GM19035 (cell line): Measurements from ENCODE around the gene SRCAP.
"Not testable (repeated sequence)": the region's sequence is repeated elsewhere in the genome, so short reads cannot be mapped to it uniquely, and the experiment has no call there.

Source experiments
- ATAC-seq: cut with Tn5 transposase; IDR thresholded peaks from one replicate; pipeline ENCODE4 v1.9.1; 2021; ENCODE audit not compliant: unreplicated experiment

SRCAP gene

DNA sequence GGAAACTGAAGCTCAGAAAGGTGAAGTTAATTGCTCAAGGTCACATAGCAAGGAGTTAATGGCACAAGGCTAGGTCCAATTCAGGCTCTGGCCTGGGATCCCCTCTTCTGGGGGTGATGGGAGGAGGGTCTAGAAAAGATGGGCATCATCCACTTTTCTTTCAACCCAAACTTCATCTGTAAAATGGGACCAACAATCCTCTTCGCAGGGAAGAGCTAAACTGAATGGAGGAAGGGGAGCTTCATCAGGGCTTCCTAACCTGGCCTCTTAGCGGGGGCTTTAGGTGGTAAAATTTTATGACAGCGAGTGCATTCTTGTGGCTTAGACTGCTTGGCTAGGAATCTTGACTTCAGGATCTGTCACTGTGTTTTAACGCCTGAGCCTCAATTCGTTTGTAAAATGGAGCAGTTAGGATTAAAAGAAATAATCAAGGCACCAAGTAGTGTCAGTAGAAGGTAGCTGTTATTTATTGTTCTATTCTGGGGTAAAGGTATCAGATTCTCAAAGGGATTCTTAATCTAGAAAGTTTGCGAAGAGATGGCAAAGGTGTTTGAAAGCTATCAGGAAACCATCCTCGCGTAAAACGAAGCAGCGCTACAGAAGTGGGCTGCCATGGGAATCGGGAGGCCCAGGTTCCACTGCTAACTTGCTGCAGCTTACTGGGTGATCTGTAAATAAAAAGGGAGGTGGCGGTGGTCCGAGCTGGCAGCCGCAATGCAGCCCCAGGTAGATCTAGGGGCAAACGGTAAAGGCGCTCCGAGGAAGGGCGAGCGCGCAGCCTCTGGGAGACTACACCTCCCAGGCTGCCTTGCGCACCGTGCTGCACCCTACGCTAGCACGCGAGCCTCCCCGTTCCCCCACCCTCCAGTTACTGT is 1.5 kb upstream of the SRCAP start:
- ATAC-seq: no peak

DNA sequence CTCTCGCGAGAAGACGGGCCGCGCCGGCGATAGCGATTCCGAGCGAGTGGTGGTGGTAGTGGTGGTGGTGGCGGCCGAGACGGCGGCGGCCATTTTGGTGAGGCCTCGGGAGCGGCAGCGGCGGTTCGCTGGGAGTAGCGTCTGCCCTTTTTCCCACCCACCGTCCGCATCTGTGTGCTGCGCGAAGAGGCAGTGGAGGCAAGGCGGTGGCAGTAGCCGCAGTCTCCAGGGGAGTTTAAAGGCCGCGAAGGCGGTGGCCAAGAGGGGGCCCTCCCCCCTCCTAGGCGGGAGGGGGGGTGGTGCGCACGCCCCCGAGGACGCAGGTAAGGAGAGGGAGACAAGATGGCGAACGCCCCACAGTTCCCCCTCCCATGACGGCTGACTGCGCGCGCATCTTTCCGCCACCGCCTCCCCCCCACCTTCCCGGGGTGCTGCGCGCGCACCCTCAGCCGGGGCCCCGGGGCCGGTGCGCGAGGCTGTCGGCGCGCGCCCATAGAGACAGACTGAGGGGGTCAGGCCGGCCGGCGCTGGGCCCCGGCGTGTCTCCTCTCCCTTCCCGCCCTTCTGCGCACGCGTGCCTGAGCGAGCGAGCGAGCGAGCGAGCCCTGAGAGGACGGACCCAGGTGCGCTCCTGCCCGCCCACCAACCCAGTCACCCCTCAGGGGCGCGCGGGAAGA is 694 bp upstream of the SRCAP start:
- ATAC-seq: peak; percentile 86

DNA sequence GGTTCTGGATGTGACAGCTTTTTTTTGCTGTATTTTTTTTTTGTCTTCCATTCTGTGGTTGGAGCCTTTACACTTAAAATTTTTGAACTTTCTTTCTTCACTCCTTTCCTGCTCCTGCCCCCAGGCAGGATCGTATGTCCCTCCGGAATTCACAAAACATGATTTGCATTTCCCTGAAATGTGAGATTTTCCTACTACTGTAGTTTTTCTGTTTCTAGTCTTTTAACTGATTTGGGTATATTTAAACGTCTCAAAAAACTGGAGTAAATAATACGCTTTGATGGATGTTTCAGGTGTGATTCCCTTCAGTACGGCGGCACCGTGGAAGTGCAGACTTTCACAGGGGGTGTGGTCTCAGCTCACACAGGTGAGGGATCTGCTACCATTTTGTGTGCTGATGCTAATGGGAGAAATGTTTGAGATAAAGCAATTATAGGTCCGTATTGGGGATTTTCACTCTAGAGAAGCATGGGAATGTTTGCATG is 686 bp downstream of the SRCAP start:
- ATAC-seq: no peak

DNA sequence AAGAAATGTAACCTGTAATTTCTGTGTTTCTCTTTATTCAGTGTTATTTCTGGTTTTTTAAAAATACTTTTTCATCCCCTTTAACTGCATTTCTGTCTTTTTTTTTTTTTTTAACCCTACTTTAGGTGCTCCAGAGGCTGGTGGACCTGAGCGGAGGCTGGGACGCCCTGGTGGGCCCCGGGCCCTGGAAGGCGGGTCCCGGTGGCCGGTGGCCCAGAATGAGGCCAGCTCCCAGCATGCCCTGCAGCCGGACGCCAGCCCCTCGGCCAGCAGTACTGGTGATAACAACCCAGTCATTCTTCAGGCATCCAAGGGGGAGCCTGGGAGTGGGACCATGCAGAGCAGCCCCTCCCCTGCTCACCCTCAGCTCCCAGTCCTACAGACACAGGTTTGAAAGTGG is 1.5 kb downstream of the SRCAP start:
- no peak for ATAC-seq

DNA sequence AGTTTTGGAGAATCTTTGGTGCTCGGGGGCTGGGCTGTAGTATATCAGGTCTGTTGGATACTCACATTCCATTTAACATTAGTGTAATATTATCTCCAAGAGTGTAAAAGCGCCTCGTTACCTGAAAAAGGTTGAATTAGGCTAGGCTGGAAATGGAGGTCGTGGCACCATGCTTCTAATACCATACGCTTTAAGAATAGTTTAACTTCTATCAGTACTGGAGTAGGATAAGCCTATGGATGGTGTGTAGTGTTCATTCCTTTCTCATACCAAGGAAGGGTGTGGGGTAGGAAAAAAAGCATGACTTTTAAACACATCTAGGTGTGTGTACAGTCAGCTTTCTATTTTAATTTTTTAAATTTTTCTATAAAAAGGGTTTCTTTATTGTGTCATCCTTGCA is 2.0 kb downstream of the SRCAP start:
- ATAC-seq: no peak

DNA sequence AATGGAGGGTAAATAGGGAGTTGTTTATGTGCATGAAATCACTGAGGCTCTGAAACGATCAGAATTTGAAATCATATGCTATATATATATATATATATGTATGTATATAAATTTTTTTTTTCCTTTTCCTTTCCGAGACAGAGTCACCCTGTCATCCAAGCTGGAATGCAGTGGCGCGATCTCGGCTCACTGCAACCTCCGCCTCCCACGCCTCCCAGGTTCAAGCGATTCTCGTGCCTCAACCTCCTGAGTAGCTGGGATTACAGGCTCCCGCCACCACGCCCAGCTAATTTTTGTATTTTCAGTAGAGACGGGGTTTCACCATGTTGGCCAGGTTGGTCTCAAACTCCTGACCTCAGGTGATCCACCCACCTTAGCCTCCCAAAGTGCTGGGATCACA is 4.1 kb downstream of the SRCAP start:
- ATAC-seq: not testable (repeated sequence)

DNA sequence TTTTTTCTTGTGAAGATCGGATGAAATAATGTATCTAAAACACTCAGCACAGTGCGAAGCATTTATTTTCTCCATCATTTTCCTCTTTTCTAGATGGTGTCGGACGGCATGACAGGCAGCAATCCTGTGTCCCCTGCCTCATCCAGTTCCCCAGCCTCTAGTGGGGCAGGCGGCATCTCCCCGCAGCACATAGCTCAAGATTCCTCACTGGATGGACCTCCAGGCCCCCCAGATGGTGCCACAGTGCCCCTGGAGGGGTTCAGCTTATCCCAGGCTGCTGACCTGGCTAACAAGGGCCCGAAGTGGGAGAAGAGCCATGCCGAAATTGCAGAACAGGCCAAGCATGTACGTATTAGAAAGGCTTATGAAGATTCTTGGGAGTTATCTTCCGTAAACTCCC is 5.0 kb downstream of the SRCAP start:
- no peak for ATAC-seq

DNA sequence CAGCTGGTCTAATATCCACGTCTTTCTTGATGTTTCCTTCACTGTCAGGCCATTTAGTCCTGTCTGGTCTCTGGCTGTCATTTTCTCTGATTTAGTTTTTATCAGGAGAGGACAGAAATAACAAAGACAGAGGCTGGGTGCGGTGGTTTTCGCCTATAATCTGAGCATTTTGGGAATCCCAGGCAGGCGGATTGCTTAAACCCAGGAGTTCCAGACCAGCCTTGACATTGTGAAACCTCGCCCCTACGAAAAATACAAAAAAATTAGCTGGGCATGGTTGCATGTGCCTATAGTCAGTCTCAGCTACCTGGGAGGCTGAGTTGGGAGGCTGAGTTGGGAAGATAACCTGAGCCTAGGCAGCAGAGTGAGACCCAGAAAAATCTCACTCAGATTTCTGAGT is 7.1 kb downstream of the SRCAP start:
- no peak for ATAC-seq

DNA sequence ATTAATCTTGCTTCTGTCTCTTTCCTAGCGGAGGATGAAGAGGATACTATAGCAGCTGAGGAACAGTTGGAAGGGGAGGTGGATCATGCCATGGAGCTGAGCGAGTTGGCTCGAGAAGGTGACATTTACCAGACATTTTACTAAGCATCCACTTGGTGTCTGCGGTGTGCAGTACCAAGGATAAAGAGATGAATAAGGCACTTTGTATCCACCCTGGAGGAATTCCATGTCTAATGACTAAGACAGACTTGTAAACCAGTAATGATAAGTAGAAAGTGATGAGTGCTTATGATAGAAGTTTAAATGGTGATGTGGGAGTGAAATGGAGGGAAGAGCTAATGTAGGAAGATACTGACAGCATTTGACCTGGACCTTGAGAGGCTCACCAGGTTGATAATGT is 12.0 kb downstream of the SRCAP start:
- no peak for ATAC-seq

DNA sequence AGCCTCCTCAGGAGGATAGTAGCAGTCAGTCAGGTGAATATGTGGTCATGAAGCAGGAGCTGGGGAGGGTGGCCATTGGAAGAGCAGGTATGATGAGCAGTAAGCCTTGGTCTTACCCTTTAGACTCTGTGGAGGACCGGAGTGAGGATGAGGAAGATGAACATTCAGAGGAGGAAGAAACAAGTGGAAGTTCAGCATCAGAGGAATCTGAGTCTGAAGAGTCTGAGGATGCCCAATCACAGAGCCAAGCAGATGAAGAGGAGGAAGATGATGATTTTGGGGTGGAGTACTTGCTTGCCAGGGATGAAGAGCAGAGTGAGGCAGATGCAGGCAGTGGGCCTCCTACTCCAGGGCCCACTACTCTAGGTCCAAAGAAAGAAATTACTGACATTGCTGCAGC is 12.7 kb downstream of the SRCAP start:
- no peak for ATAC-seq

DNA sequence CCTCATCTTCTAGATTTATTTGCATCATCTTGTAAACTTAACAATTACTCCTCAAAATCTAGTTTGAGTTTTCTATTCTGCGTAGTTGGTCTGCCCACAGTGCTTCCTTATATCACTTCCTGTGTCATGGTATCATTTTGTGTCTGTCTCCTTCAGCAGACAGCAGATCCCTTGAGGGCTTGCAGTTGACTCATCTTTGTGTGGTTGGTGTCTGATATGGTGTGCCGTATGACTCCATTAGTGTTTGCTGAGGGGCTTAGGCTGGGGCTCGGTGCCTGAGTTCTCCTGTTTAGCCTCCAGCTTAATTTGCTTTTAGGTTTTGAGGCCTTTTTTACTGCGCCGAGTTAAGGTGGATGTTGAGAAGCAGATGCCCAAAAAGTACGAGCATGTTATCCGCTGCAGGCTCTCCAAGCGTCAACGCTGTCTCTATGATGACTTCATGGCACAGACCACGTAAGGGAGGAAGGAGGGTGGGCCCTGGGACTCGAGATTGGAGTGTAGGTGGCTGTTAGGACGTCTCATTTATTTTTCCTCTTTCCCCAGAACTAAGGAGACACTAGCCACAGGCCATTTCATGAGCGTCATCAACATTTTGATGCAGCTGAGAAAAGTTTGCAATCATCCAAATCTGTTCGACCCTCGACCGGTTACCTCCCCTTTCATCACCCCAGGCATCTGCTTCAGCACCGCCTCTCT is 16.9 kb downstream of the SRCAP start:
- no peak for ATAC-seq

DNA sequence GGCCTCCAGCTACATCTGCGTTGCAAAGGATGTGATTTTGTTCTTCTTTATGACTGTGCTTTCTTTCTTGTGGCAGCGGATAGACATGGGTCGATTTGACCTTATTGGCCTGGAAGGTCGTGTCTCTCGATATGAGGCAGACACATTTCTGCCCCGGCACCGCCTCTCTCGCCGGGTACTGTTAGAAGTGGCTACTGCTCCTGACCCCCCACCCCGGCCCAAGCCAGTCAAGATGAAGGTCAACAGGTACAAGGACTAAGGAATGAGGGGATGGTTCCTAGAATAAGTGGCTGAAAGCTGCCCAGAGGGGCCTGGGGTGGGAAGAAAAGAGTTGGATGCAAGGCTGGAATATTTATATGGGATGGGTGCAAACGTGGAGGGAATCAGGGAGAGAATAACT is 21.1 kb downstream of the SRCAP start:
- no peak for ATAC-seq

DNA sequence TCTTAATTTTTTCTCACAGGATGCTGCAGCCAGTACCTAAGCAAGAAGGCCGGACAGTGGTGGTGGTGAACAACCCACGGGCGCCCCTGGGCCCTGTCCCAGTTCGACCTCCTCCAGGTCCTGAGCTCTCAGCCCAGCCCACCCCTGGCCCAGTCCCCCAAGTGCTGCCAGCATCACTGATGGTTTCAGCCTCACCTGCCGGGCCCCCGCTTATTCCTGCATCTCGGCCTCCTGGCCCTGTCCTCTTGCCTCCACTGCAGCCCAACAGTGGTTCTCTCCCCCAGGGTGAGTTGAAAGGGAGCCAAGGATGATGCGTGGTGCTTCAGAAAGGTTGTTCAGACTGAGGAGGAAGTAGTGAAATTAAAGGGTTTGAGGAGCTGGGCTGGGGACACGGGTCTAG is 21.7 kb downstream of the SRCAP start:
- ATAC-seq: no peak

DNA sequence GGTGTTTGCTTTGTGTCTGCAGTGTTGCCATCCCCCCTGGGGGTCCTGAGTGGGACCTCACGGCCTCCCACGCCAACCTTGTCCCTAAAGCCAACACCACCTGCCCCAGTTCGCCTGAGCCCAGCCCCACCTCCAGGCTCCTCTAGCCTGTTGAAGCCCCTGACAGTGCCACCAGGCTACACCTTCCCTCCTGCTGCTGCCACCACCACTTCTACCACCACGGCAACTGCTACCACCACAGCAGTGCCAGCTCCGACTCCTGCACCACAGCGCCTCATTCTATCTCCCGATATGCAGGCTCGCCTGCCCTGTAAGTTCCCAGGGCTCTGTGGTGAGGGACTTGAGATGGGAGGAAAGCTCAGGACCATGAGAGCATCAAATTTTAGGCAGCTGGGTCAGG is 22.2 kb downstream of the SRCAP start:
- ATAC-seq: no peak

DNA sequence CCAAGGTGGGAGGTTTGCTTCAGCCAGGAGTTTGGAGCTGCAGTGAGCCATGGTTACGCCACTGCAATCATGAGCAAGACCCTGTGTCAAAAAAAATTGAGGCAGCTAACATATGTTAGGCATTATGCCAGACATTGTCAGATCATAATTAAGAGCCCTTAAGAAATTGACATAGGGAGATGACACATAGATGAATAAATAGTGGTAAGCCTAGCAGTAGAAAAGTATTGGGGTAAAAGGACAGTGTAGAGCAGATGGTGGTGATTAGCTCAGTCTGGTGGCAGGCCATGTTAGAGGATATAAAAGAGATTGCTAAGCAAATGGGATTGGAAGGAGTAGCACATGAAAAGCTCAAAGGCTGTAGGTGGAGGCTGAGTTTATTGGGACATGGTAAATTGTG is 22.6 kb downstream of the SRCAP start:
- no peak for ATAC-seq

DNA sequence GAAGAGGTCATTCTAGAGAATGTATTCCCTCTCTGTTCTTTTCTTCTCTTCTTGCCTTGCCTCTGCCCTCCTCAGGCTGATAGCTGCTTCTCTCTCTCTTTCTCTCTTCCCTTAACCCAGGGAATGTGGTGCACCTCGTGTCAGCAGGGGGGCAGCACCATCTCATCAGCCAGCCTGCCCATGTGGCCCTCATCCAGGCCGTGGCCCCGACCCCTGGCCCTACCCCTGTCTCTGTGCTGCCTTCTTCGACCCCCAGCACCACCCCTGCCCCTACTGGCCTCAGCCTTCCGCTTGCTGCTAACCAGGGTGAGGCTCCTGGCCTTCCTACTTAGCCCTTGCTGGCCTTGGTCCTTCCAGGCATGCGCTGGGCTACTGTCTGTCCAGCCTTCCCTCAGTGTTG is 23.5 kb downstream of the SRCAP start:
- ATAC-seq: no peak

DNA sequence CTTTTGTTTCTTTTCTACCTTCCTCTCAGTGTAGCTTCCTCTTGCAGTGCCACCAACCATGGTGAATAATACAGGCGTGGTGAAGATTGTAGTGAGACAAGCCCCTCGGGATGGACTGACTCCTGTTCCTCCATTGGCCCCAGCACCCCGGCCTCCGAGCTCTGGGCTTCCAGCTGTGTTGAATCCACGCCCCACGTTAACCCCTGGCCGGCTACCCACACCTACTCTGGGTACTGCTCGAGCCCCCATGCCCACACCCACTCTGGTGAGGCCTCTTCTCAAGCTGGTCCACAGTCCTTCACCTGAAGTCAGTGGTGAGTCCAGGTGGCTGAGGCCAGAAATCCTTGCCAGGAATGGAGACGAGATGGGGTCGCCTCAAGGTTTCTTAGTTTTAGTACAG is 23.9 kb downstream of the SRCAP start:
- no peak for ATAC-seq

DNA sequence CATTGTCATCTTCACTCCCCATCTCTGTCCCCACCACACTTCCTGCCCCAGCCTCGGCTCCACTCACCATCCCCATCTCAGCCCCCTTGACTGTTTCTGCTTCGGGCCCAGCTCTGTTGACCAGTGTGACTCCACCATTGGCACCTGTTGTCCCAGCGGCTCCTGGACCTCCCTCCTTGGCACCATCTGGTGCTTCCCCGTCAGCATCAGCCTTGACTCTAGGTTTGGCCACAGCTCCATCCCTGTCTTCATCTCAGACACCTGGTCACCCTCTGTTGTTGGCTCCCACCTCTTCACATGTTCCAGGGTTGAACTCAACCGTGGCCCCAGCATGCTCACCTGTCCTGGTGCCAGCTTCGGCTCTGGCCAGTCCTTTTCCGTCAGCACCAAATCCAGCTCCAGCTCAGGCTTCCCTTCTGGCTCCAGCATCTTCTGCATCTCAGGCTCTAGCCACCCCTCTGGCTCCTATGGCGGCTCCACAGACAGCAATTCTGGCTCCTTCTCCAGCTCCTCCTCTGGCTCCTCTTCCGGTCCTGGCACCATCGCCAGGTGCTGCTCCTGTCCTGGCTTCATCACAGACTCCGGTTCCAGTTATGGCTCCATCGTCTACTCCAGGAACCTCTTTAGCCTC is 24.9 kb downstream of the SRCAP start:
- no peak for ATAC-seq

DNA sequence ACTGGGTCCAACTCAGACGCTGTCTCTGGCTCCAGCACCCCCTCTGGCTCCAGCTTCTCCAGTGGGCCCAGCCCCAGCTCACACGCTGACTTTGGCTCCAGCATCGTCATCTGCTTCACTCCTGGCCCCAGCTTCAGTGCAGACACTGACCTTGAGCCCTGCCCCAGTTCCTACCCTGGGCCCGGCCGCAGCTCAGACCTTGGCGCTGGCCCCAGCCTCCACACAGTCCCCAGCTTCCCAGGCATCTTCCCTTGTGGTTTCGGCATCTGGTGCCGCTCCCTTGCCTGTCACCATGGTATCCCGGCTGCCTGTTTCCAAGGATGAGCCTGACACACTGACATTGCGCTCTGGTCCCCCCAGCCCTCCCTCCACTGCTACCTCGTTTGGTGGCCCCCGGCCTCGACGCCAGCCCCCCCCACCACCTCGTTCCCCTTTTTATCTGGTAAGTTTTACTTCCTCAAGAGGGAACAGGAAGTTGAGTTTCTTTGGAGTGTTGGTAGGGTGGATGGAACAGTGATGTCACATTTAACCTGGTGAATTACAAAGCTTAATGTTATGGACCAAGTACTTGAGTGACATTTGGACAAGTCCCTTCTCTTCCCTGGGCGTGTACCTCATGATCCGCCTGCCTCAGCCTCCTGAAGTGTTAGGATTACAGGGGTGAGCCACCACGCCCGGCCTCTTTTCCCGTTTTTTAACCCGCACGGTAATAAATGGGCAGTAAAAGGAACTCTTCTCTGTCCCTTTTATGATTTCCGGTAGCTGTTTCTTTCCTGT is 25.9 kb downstream of the SRCAP start:
- no peak for ATAC-seq

DNA sequence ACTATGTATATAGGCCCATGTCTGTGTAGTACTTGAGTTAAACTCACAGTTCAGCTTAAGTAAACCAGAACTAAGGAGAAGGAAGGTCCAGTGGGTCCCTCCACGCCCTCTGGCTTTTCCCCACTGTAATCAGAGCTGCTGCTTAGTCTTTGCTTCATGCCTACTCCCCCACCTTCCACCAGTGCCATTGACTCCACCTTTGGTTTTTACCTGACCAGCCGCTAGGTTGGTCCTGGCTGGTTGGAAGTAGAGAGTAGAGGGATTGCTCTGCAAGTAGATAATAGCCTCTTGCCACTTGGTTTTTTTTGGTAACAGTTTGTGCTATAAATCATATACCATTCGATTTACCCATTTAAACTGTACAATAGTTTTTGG is 26.4 kb downstream of the SRCAP start:
- no peak for ATAC-seq

DNA sequence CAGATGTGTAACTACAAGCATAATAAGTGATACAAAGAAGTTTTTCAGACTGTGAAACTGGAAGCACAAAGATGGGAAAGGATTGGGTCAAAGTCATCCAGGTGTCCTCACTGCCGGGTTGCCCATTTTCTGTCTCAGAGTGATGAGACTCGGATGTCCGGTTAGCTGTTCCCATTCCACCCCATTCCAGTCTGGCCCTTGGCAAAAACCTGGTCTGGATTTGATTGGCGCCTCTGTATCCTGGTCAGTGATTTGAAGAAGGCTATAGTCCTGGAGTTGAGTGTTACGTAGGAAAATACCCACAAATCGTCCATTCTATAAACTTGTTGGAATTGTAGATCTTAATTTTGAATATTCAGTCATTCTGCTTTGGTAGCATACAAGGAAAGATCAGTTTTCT is 29.4 kb downstream of the SRCAP start:
- no peak for ATAC-seq
